Osteocyte (in vitro differentiated cells): ENCODE measurements around the gene IGFBP4. TPM values are rescaled to one million over a fixed set of nuclear protein-coding genes. Genes with fewer than 3 reads are reported as not detected.
A peak's percentile ranks its signal among the peaks of the same experiment; 100 is the strongest.

Experiments
- DNase-seq: peaks from one replicate; pipeline ENCODE4 v3.0.0; 2021; ENCODE audit warnings: mixed read lengths; ENCODE audit not compliant: unreplicated experiment; ENCODE audit errors: extremely low spot score
- H3K27ac Mint-ChIP-seq: one replicate; pipeline ENCODE4 v1.8.0; 2021; ENCODE audit warnings: mild to moderate bottlenecking, mixed read lengths; ENCODE audit not compliant: unreplicated experiment
- H3K27me3 Mint-ChIP-seq: one replicate; pipeline ENCODE4 v1.8.0; 2021; ENCODE audit warnings: mixed read lengths; ENCODE audit not compliant: unreplicated experiment
- H3K36me3 Mint-ChIP-seq: one replicate; pipeline ENCODE4 v1.8.0; 2021; ENCODE audit warnings: mixed read lengths; ENCODE audit not compliant: unreplicated experiment
- H3K4me1 Mint-ChIP-seq: one replicate; pipeline ENCODE4 v1.8.0; 2021; ENCODE audit warnings: mixed read lengths; ENCODE audit not compliant: unreplicated experiment
- H3K4me3 Mint-ChIP-seq: one replicate; pipeline ENCODE4 v1.8.0; 2021; ENCODE audit warnings: mild to moderate bottlenecking, moderate library complexity, mixed read lengths; ENCODE audit not compliant: unreplicated experiment
- H3K9me3 Mint-ChIP-seq: one replicate; pipeline ENCODE4 v1.8.0; 2021; ENCODE audit warnings: mixed read lengths; ENCODE audit not compliant: unreplicated experiment
- total RNA-seq: library from RNA; stranded (reverse); gene quantifications from 2 replicates; pipeline ENCODE4 v1.2.1, GENCODE V29; 2021
- TF ChIP-seq, protein P1 (sequence below): fragments of 200-600 bp; sonication (generic); IDR thresholded peaks from 2 replicates; pipeline ENCODE4 v1.5.0; 2021; ENCODE audit warnings: antibody characterized with exemption, mild to moderate bottlenecking, moderate library complexity

IGFBP4 gene
- total RNA-seq, 1 donor from 2014 or later, result 2,074 TPM

- H3K27me3 Mint-ChIP-seq, result no peaks in the 10 kb centered on the region
- DNase-seq, result no peak
- no peak overlapping the region for H3K27ac Mint-ChIP-seq
- H3K4me1 Mint-ChIP-seq, result peaks cover 38% of the 10 kb centered on the region
- no peaks in the 10 kb centered on the region for H3K9me3 Mint-ChIP-seq
- H3K4me3 Mint-ChIP-seq, result no peak overlapping the region
- TF ChIP-seq, protein P1, sequence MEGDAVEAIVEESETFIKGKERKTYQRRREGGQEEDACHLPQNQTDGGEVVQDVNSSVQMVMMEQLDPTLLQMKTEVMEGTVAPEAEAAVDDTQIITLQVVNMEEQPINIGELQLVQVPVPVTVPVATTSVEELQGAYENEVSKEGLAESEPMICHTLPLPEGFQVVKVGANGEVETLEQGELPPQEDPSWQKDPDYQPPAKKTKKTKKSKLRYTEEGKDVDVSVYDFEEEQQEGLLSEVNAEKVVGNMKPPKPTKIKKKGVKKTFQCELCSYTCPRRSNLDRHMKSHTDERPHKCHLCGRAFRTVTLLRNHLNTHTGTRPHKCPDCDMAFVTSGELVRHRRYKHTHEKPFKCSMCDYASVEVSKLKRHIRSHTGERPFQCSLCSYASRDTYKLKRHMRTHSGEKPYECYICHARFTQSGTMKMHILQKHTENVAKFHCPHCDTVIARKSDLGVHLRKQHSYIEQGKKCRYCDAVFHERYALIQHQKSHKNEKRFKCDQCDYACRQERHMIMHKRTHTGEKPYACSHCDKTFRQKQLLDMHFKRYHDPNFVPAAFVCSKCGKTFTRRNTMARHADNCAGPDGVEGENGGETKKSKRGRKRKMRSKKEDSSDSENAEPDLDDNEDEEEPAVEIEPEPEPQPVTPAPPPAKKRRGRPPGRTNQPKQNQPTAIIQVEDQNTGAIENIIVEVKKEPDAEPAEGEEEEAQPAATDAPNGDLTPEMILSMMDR, result no peak
- no peaks in the 10 kb centered on the region for H3K36me3 Mint-ChIP-seq
Measured at GRCh38 chr17:40496170-40496569, 52.9 kb downstream of the IGFBP4 start.

- no peak for DNase-seq
- Mint-ChIP-seq H3K27ac (no peak overlapping the region), H3K9me3 (no peaks in the 10 kb centered on the region), H3K4me1 (peaks cover 35% of the 10 kb centered on the region), H3K27me3 (no peaks in the 10 kb centered on the region), H3K4me3 (no peak overlapping the region), H3K36me3 (no peaks in the 10 kb centered on the region)
- TF ChIP-seq, protein P1, result no peak
Measured at GRCh38 chr17:40496634-40497420, 53.6 kb downstream of the IGFBP4 start.

- DNase-seq, result no peak
- H3K27me3 Mint-ChIP-seq, result no peaks in the 10 kb centered on the region
- no peaks in the 10 kb centered on the region for H3K9me3 Mint-ChIP-seq
- peak overlapping the region; percentile 35 for H3K27ac Mint-ChIP-seq
- H3K36me3 Mint-ChIP-seq, result no peaks in the 10 kb centered on the region
- H3K4me1 Mint-ChIP-seq, result peaks cover 35% of the 10 kb centered on the region
- TF ChIP-seq, protein P1, result no peak
- no peak overlapping the region for H3K4me3 Mint-ChIP-seq
Measured at GRCh38 chr17:40497695-40498094, 54.4 kb downstream of the IGFBP4 start.

- Mint-ChIP-seq H3K36me3 (no peaks in the 10 kb centered on the region), H3K27ac (peak overlapping the region; percentile 35), H3K27me3 (no peaks in the 10 kb centered on the region), H3K9me3 (no peaks in the 10 kb centered on the region), H3K4me1 (peaks cover 29% of the 10 kb centered on the region), H3K4me3 (no peak overlapping the region)
- TF ChIP-seq, protein P1, result no peak
- DNase-seq, result no peak
Measured at GRCh38 chr17:40498281-40499084, 55.2 kb downstream of the IGFBP4 start.
